Measurements from ENCODE around the gene SERPINB12.

SERPINB12 gene

DNA sequence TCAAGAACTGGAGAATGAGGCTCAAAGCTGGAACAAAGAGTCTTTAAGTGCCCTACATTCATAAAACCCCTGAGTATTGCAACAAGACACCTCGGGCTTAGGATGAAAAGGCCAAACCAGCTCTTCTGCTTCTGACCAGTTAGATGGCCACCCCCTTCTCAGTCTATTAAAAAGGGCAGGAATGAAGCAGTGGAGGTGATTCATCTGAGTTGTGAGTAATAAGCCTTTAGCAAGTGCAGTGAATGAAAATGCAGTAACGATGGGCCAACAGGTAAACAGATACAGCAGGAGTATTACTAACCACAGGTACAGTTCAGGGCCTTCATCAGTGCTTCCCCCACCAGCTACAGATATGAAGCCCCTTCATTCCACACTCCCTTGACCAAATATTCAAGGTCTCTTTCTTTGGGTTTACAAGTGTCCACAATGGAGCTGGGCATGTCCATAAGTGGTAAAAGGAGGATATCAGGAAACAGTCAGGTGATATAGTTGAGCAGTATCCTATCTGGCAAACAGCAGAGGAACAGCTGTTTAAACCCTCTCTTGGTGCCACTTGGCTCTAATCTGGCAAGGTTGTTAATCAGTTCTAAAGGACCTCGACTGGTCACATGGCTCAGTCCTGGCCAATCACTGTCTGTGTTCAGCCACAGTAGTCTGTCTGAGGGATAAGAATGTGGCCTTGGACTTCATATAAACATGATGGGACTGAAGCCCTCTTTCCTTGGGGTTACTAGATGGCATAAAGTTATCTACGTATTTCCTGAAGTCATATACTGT lies 62.8 kb downstream of the SERPINB12 start:
- DNase-seq: no peak

DNA sequence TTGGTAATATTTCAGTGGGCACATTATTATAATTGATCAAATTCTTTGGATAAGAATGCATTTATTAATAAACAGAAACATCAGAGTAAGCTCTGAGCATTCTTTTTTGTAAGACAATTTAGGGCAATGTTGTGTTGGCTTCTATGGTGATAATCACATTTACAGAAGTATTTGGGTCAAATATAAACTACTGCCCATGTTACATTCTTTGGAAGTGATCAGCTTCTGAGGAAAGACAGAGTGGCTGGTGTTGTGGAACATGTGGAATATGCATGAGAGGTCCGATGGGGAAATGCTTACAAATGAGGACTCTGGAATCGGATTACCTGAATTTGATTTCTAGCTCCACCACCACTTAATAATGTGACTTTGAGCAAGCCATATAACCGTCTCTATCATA lies 64.4 kb downstream of the SERPINB12 start:
- no peak for DNase-seq

DNA sequence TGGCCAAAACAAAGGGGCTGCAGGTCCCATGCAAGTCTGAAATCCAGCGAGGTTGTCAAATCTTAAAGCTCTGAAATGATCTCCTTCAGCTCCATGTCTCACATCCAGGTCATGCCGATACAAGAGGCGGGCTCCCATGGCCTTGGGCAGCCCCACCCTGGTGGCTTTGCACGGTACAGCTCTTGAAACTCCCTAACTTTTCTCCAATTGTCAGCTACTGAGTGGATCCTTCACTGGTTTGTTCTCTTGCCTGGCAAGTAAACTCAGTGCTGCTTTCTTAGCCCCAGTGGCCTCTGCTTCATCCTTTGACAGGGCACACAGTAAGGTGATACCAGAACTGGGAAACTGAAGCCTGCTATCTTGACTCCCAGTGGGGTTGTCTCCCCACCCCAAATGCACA lies 71.3 kb downstream of the SERPINB12 start:
- no peak for DNase-seq

DNA sequence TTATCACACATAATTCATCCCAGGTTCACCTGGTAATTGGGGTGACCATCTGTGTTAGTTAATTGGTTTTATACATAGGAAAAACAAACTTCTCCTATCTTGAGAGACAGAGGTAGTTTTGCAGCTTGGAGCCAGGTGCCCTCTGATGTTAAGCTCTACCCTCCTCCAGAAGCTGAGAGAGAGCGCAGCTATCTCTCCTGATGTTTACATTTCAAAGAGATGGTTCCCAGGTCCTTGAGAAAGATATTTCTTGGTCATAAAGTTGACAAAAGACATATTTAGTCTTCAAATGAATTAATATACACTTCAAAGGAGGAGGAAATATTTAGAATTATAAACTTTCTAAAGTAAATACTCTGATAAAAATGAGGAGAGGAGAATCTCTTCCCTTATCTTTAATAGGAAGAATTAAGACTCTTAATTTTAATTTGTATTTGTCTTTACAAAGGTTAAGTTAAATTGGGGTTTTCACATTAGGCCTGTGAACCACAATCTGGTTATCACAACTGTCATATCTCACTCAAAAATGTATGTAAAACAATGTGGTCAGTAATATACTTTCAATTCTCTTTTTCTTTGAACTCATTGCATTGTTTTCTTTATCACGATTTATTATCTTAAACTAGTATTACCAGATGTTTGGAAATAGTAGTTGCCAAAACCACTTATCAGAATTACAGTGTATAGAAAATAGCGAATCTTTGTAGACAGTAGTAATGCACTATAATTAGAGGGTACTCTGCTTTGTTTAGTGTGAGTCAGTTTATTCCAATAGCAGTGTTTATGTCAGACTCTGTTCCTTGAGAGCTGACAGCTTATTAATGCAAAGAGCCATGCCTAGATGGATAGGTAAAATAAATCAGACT lies 75.1 kb downstream of the SERPINB12 start:
- no peak for DNase-seq

GRCh38 chr18:63617915-63618234 lies 75.7 kb downstream of the SERPINB12 start:
- no peak for DNase-seq

Data from stimulated activated CD4-positive, alpha-beta T cell treated with anti-CD3 and anti-CD28 coated beads, Interleukin-2, amount 100 ng/mL, for 24 hours (primary cell).